Tibial nerve (tissue), 4 donors: ENCODE results near the gene TARM1.

Source experiments
- EP300 ChIP-seq, 2 donors: sonication (generic); formaldehyde crosslinking; IDR thresholded peaks; one replicate each; pipeline ENCODE4 v1.6.1; 2017; ENCODE audit warnings: antibody characterized with exemption in 2 of 2, mild to moderate bottlenecking in 1 of 2
- POLR2A ChIP-seq, 2 donors: fragments of 450-650 bp; IDR thresholded peaks; one replicate each; pipeline ENCODE4 v1.6.1; 2017; ENCODE audit warnings: antibody characterized with exemption in 2 of 2, mild to moderate bottlenecking in 2 of 2, moderate library complexity in 2 of 2
- TF ChIP-seq, protein P1 (sequence below), 5 experiments: fragments of 200-600 bp in 3 of 5; fragments of 450-650 bp in 2 of 5; sonication (generic) in 3 of 5; IDR thresholded peaks; one replicate each; pipeline ENCODE4 v1.5.1; 2016 to 2019; ENCODE audit warnings: antibody characterized with exemption in 5 of 5, mild to moderate bottlenecking in 3 of 5, moderate library complexity in 2 of 5

GRCh38 chr19:54021932-54022331 is 59.2 kb downstream of the TARM1 start:
- TF ChIP-seq, protein P1, sequence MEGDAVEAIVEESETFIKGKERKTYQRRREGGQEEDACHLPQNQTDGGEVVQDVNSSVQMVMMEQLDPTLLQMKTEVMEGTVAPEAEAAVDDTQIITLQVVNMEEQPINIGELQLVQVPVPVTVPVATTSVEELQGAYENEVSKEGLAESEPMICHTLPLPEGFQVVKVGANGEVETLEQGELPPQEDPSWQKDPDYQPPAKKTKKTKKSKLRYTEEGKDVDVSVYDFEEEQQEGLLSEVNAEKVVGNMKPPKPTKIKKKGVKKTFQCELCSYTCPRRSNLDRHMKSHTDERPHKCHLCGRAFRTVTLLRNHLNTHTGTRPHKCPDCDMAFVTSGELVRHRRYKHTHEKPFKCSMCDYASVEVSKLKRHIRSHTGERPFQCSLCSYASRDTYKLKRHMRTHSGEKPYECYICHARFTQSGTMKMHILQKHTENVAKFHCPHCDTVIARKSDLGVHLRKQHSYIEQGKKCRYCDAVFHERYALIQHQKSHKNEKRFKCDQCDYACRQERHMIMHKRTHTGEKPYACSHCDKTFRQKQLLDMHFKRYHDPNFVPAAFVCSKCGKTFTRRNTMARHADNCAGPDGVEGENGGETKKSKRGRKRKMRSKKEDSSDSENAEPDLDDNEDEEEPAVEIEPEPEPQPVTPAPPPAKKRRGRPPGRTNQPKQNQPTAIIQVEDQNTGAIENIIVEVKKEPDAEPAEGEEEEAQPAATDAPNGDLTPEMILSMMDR (IDR thresholded peaks at IDR 0.05), result no peak
- TF ChIP-seq POLR2A (IDR thresholded peaks at IDR 0.05), result no peak
- TF ChIP-seq EP300 (IDR thresholded peaks at IDR 0.05), result no peak
